ENCODE measurements around the gene MAP3K7.

MAP3K7 gene

DNA sequence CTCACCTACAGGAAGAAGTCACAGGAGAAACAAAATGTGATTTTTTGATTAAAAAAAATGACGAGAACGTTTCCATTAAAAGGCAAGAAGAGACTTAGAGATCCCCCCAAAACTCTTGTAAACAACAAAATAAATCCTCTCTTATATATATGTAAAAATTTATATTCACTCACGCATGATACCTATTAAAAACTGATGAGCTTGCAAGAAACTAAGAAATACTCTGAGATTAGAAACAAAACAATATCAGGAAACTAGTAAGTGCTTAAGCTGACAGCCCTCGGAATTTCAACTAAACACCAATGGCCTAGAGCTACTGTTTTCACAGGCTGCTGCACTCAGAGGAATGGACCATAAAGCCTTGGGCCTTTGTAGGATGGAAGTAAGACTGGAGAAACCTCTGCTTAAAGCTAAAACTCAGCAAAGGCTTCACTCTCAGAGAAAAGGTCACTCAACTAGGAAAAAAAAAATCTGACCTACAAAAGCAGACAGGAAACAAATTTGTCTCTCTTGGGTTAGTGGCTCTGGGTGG is 63.0 kb downstream of the MAP3K7 start:
- DNase-seq = no peak

DNA sequence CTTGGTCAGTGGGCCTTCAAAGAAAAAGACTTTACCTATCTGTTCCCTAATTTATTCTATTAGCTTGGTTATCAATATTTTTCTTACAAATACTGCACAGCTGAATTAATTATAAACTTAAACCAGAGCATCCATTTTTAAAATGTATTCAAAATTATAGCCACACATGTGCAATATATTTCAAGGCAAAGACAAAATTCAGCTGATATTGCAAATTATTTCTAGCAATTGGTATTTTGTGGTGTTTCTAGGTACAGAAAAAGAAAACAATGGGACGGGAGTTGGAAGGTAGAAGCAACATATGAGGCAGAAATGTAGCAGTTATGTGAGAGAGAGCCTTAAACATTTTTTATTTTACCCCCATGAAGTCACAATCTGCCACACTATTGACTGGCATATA is 64.9 kb downstream of the MAP3K7 start:
- no peak for DNase-seq

DNA sequence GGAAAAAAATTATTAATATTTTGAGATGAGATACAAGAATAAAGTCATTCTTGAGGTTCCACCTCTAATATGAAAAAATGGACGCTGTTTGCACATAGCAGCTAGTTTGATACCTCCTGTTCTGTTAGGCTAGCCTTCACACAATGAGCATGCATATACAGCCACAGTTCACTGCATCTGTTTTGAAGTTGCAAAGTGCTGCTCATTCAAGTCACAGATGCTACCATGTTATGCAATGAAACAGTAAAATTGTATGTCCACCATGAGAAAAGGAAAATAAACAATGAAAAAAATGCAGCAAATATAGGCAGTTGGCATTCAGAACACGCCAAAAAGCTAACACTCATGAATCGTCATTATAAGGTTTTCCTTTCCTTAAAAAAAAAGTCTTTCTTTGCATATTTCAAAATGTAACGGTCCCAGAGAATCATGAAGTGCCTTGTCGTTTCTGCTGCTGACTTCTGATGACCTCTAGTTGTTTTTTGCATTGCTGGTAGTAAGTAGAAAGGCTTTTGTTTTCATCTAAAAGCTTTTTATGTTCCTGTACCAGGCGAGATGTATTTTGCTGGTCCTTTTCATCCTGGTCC is 70.7 kb downstream of the MAP3K7 start:
- no peak for DNase-seq

DNA sequence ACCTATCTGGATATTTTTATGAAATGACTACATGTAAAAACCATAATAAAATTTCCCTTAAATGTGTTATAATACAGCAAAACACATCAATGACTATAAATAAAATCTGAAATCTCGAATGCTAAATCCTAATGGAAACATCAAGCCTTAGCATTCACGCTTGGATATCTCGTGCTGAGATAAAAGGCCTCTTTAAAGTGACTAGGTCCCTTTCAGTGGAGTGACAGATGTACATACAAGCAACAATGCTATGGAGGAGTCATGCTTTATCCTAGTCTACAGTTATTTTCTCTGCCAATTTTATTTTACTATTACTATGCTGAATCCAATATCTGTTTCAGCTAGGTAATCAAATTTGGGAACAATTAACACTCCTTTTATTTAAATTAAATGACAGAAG is 72.4 kb downstream of the MAP3K7 start:
- DNase-seq = no peak

DNA sequence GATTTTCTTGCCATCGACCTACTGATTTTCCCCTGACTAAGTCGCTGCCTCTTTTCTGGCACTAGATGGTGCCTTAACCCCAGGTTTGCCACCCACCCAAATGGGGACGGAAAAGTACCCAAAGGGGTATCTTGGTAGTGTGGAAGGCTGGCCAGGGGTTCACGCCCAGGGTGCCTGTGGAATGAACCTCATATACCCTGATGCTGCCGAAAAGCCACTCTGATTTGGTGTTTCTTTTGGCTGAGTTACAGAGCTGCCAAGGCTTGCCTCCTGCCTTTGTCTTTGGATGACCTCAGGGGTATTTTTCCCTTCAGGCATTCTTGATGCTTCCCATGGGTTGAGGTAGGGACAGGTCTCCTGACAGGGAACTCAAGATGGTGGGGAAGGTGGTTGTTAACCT is 78.1 kb downstream of the MAP3K7 start:
- DNase-seq = no peak

DNA sequence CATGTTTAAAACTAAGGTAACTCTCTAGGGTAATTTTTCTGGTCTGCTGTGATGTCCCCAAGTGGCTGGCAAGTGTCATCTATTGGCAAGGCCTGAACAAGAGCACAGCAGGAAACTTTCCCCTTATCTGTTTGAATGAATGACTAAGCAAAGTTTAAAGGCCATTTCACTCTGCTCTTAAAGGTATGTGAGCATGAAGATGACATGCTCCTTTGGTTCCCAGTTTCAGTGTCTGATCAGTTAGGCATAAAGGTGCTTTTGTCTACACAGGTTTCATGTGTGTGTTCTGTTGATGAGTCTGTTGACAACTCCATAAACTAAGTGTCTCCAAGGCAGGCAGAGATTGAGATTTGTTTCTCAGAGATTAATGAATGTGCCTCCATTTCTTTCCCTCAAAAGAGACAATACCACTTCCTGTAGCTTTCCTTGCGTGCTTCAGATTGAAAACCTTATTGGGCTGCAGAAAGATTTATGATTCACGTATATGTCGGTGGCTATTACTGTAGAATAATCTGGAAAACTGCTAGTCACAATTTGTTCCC is 83.9 kb downstream of the MAP3K7 start:
- no peak for DNase-seq

DNA sequence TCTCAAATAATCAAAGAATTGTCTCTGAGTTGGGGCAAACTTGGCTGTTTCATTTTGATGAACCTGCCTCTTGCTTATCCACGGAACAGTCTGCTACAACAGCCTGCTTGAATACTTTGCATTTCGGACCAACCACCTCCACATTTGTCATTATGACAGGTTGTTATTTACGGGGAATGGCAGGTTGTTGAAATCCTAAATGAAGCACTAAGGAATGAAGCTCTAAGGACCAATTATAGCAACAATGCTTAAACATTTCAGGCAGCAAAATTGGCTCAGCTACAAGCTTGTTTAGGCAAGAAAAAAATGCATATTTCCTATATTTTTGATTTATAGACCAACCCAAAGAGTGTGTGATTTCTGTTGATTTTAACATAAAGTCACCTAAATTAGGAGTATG is 84.5 kb downstream of the MAP3K7 start:
- DNase-seq = no peak

DNA sequence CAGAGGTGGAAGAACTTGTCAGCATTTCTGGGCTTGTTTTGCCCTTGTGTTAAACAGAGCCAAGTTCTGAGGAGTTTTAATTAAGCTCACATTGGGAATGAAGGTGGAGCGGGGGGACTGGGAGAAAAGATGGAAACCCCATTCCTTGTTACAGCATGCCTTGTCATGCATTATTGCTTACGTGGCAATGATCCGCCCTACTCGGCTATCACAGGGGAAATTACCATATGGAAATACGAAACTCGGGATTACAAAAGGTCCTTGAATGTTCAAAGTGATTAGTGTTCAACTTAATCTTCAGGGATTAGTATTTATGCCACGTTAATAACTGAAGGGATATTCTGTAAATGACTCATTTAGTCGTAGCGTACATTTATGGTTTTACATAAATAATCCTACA is 86.4 kb downstream of the MAP3K7 start:
- no peak for DNase-seq

DNA sequence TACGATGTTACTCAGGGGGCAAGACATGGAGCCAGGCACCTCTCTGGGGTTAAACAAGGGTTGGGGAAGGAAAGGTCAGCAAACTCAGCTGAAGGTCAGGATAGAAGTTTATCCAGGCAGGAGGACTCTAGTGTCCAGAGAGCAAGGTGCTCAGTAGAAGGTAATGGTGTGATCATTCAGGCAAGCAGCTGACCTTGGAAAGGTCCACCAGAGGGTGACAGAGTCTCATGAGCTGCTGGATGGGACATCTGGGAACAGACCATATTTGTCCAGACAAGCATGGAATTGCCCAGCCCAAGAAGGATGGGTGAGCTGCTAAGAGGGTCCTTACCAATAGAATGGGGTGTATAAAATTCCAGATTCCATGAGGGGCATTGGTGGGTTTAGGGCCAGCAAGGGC is 89.5 kb downstream of the MAP3K7 start:
- no peak for DNase-seq

DNA sequence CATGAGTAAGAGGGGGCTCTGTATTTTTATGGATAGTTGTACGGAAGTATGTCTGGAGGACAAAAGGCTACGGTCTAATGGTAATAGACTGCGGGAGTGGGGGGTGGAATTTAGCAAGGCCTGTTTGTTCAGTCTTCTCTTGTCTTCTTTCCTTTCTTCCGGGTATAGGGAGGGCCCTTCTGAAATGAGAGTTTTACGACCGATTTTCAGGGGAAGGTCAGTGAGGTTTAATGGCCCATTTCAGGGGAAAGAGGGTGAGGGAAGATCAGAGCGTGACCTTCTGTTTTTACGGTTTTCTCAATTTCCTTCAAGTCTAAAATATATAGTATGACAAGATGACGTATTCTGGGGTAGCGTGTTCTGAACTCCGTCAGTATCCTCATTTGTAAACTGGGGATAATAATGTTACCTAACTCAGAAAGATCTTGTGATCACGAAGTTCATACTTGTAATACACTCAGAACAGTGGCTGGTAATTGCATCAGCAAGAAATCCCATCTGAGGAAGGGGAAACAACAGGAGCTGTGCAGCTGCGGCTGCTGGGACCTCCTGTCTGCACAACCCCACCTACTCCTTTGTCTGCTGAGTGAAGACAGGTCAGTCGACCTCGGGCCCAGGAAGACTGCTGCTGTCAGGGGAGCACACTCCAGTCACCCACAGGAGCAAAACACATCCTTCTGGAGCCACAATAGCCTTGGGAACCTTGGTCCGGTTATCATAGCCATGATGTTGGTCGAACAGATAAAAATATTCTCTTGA is 90.4 kb downstream of the MAP3K7 start:
- no peak for DNase-seq

DNA sequence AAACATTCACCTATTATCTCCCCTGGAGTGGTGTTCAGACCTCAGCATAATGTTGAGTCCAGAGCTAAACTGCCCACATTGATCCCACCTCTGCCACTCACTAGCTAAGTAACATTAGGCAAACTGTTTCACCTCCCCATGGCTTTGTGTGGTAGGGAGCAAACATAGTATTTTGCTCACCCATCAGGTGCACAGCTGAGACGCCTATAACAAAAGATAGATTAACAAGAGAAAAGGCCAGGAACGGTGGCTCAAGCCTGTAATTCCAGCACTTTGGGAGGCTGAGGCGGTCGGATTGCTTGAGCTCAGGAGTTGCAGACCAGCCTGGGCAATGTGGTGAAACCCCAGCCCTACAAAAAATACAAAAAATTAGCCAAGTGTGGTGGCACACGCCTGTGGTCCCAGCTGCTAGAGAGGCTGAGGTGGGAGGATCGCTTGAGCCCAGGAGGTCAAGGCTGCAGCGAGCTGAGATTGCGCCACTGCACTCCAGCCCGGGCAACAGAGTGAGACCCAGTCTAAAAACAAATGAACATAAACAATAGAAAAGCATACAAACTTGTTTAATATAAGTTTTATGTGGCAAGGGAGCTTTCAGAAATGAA is 91.6 kb downstream of the MAP3K7 start:
- DNase-seq = no peak

DNA sequence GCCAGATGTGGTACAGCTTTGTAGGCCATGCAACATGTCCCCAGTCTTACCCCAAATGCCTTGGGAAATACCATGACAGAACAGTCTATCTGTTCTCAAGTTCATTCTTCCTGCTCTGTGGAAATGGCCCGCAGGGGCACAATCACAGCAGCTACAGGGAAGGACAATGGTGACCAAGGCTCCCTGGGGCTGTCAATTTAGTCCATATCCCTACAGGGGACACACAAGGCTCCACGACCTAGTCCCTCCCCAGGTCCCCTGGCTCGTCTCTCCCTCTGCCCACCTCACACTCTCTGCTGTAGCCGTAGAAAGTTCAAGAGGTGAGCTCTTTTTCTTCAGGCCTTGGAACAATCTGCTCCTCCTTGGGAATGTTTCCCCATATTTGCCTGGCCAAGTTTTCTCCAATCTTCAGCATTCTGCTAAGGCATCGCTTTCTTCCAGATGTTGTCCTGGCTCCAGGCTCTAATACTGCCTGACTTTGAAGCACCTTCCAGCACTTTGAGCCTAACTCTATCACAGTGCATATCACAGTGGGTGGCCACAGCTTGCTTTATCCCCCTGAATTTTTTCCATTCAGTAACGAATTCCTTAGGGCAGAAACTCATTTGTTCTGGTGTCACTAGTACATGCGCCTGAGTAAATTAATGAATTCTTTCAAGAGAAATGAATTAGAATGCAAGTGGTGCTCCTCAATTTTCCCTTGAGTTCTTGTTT is 92.6 kb downstream of the MAP3K7 start:
- DNase-seq = no peak

DNA sequence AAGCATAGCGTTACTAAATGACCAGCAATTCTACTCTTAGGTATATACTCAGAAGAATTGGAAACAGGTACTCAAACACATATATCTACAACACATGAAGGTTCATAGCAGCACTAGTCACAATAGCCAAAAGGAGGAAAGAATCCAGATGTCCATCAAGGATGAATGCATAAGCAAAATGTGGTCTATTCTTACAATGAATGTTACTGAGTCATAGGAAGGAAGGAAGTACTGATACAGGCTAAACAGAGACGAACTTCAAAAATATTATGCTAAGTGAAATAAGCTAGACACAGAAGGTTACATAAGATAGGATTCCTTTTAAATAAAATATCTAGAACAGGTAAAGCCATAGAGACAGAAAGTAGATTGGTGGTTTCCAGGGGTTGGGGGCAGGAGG is 93.5 kb downstream of the MAP3K7 start:
- no peak for DNase-seq

DNA sequence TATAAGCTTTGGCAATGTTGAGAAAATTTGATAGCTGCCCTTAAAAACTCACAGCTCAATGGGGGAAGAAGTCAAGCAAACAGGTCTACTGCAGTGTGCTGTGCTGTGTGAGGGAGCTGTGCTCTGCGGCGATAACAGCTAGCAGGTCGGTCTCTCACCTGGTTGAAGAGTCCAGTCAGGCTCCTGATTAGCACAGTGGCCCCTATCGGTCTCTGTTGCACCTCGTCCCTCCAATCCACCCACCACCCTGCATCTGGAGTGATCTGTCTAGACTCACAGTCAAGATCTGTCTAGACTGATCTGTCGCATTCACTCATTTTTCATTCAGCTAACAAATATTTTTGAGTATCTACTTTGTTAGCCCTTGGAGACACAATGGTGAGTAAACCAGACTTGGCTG is 94.1 kb downstream of the MAP3K7 start:
- DNase-seq = no peak

DNA sequence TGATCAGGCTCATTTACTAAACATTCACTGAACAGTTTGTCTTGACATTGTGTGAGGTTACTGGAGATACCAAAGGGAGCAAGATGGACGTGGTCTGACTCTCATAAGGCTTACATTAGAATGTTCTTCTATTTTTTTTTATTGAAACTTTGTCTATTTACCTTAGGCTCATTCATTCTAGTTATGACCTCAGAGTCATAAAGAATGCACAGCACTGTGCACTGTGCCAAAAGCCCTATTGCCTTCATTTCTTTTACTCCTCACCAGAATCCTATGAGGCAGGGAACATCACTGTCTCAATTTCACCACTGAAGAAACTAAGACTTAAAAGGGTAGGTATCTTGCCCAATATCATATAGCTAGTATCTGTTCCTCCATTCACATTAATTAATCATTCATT is 94.5 kb downstream of the MAP3K7 start:
- no peak for DNase-seq

DNA sequence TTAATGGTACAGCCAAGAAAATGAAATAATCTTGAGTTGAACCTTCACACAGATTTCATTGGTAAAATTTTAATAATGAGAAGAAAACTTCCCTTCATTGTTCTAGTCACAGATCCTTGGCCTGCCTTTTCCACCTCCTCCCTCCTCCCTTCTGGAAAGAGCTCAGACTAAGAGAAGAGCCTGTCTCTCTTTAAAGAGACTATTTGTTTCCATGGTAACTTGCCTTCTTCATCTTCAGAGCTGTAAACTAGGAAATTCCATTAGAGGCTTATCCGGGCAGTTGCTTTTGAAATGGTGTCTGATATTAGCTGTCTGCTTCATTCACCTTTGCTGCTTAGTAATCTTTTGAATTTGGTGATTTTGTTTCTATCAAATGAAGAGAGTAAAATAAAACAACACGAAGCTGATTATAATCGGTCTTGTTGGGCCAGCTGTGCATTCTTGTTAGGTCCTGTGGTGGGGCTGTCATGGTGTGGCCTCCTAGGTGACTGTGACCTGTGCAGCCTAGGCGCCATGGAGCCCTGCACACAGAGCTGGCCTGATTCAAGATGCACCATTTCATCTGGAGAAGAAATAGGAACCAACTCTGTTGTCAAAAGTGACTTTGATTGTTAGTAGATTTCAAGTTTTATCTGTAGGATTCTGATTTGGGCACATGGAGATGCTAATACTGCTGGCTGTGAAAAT is 96.7 kb downstream of the MAP3K7 start:
- no peak for DNase-seq

DNA sequence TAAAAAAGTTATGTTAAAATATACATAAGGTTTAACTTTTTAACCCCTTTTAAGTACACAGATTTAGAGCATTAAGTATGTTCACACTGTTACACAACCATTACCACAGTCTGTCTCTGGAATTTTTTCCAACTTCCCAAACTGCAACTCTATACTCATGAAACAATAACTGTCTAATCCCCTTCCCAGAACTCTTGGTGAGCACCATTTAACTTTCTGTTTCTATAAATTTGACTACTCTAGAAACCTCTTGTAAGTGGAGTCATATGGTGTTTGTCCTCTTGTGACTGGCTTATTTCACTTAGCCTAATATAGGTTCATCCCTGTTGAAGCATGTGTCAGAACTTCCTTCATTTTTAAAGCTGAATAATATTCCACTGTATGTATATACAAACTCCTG is 98.1 kb downstream of the MAP3K7 start:
- DNase-seq = no peak

DNA sequence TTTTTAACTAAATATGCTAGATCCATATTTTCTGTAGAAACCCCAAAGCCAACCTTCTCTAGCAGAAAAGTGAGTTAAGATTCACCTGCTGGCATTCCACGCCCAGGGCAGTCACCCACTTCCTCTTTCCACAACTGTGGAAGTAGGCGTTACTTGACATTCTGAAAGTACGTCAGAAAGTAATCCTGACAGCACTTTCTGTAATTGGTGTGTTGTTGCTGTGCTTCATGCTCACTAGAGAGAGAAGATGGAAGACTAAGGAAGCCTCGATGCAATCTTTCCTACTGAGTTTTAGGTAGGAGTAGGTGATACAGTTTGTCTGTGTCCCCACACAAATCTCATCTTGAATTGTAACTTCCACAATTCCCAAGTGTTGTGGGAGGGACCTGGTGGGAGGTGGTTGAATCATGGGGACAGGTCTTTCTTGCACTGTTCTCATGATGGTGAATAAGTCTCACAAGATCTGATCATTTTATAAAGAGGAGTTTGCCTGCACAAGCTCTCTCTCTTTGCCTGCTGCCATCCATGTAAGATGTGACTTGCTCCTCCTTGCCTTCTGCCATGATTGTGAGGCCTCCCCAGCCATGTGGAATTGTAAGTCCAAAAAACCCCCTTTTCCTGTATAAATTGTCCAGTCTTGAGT is 101.1 kb downstream of the MAP3K7 start:
- no peak for DNase-seq

DNA sequence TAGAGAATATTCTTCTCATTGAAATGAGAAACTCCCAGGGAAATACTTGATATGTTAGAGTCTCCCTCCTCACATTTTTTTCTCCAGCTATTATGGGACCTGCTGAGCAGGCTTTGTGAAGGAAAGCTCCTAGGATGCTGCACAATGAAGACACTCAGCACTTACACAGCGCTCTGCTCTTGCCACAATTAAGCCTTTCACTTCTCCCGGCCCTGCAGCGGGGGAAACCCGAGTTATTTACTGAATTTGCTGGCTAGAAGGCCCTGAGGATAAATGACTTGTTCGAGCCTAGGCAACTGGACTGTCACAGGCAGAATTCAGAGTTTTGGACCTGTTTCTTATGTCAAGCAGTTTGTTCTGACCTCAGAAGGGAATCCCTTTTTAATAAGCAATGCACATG is 102.0 kb downstream of the MAP3K7 start:
- no peak for DNase-seq

DNA sequence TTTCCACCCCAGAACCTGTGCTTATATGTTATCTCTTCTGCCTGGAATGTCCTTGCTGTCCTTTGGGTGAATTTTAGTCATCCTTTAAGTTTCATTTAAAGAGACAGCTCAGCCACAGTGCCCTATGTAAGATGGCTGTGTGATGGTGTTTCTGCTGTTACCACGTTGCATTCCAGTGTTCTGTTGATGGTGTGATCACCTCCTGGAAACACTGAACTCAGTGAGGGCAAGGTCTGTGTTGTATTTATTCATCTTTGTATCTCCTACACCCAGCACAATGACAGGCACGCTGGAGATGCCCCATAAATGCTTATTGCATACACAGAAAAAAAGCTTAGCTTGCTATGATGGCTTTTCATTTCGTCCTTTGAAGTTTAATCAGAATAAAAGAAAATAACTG is 102.5 kb downstream of the MAP3K7 start:
- DNase-seq = no peak

DNA sequence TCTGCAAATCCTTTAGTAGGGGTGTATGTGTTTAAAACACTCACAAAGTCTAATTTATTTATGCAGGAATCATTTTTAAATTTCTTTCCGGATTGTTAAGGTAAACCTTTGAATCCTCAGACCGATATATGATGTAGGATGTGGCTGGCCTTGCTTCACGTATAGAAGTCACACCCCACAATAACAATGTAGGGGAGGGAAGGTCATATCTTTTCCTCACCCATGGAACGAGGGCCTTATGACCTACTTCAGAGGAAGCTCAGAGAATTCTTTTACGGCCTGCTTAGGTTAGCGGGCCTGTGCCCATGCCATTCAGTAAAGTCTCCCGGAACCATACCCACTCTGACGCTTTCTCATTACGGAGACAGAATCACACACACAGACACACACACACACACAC is 102.9 kb downstream of the MAP3K7 start:
- no peak for DNase-seq

DNA sequence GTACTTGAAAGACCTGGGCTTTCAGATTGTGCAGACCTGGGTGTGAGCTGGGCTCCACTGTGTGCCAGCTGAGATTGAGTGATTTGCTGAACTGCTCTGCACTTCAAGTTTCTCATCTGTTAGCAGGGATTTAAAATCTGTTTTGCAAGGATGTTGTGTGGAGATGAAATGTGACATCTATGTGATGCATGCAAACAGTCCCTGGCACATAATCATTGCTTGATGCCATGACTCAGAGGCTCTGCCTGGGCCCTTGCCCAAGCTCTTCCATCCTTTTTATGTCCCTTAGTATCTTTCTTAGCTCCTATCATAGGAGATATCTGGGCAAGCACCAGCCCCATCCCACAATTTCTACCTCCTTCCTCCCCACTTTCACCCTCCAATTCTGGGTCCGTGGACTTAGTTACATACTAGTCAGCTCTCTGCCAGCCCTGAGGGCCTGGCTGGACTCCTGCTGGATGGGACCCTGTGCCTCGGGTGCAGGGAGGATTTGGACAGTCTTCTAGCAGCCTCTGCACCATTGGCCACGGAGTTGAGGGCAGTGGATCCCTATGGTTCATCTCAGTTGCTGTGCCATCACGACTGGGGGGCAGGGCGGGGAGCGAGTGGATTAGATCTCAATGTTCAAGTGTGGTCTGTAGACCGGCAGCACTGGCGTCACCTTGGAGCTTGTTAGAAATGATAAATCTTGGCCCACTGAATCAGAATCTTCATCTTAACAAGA is 103.6 kb downstream of the MAP3K7 start:
- no peak for DNase-seq
